CD14-positive monocyte (primary cell): ENCODE measurements around the gene ABCG8. TPM values are rescaled to one million over a fixed set of nuclear protein-coding genes. Genes with fewer than 3 reads are reported as not detected.

Source experiments
- DNase-seq, 3 donors: peaks; one replicate each; pipeline ENCODE4 v3.0.0-alpha.2; 2011 to 2022
- H2AFZ ChIP-seq: 2 replicates; pipeline ENCODE4 v1.6.0; 2012; ENCODE audit warnings: mild to moderate bottlenecking, low read depth, low read length, inconsistent platforms; ENCODE audit not compliant: insufficient read depth, poor library complexity, severe bottlenecking
- H3K27ac ChIP-seq, 2 donors: 1 replicate in 1 of 2; 2 replicates in 1 of 2; pipeline ENCODE4 v1.5.1; 2012 to 2013; ENCODE audit warnings: low read length in 2 of 2, control low read depth in 1 of 2, inconsistent platforms in 1 of 2, low read depth in 1 of 2, mild to moderate bottlenecking in 1 of 2
- H3K27me3 ChIP-seq, 2 donors: one replicate each; pipeline versions ENCODE4 v1.6.0 to v1.6.1; 2011 to 2013; ENCODE audit warnings: low read length in 2 of 2; ENCODE audit not compliant: control insufficient read depth in 2 of 2, insufficient read depth in 2 of 2
- H3K36me3 ChIP-seq, 2 donors: replicated peaks in 1 of 2; 1 replicate in 1 of 2; 2 replicates in 1 of 2; pipeline versions ENCODE4 v1.5.1 to v1.6.1; 2012 to 2013; ENCODE audit warnings: low read length in 2 of 2, control low read depth in 1 of 2, inconsistent platforms in 1 of 2, mild to moderate bottlenecking in 1 of 2; ENCODE audit not compliant: insufficient read depth in 2 of 2, control insufficient read depth in 1 of 2
- H3K4me1 ChIP-seq, 2 donors: 1 replicate in 1 of 2; 2 replicates in 1 of 2; pipeline versions ENCODE4 v1.5.1 to v1.6.1; 2012 to 2013; ENCODE audit warnings: low read length in 2 of 2, control low read depth in 1 of 2, inconsistent platforms in 1 of 2, mild to moderate bottlenecking in 1 of 2, moderate library complexity in 1 of 2; ENCODE audit not compliant: insufficient read depth in 2 of 2, control insufficient read depth in 1 of 2
- H3K4me2 ChIP-seq: replicated peaks from 2 replicates; pipeline ENCODE3; 2012; ENCODE audit warnings: low read length, moderate library complexity, mild to moderate bottlenecking; ENCODE audit not compliant: poor library complexity, severe bottlenecking; ENCODE audit errors: extremely low read depth
- H3K4me3 ChIP-seq, 3 experiments: fragments of 200-600 bp in 1 of 3; sonication (generic) in 1 of 3; replicated peaks in 1 of 3; 1 replicate in 2 of 3; 2 replicates in 1 of 3; pipeline ENCODE4 v1.5.1; 2011 to 2013; ENCODE audit warnings: low read length in 3 of 3, mild to moderate bottlenecking in 3 of 3, control low read depth in 2 of 3, low read depth in 2 of 3, inconsistent platforms in 1 of 3, moderate library complexity in 1 of 3
- H3K79me2 ChIP-seq: 2 replicates; pipeline ENCODE4 v1.6.0; 2012; ENCODE audit warnings: mild to moderate bottlenecking, control low read depth, inconsistent platforms, low read length, moderate library complexity; ENCODE audit not compliant: insufficient read depth
- H3K9ac ChIP-seq: 2 replicates; pipeline ENCODE4 v1.6.0; 2017; ENCODE audit warnings: low read length, mild to moderate bottlenecking; ENCODE audit not compliant: insufficient read depth, poor library complexity, severe bottlenecking
- H3K9me3 ChIP-seq, 2 donors: replicated peaks in 1 of 2; 1 replicate in 1 of 2; 2 replicates in 1 of 2; pipeline versions ENCODE4 v1.5.1 to v1.6.1; 2012 to 2013; ENCODE audit warnings: low read length in 2 of 2, control low read depth in 1 of 2; ENCODE audit not compliant: control insufficient read depth in 1 of 2, insufficient read depth in 1 of 2
- H4K20me1 ChIP-seq: 2 replicates; pipeline ENCODE4 v1.6.0; 2012; ENCODE audit warnings: mild to moderate bottlenecking, low read length, control low read depth, moderate library complexity; ENCODE audit not compliant: insufficient read depth
- H3K27ac Mint-ChIP-seq, 7 donors: one replicate each; pipeline ENCODE4 v1.8.0; 2020; ENCODE audit warnings: mild to moderate bottlenecking in 7 of 7, mixed read lengths in 7 of 7, moderate library complexity in 6 of 7, inconsistent platforms in 2 of 7
- H3K27me3 Mint-ChIP-seq, 3 donors: one replicate each; pipeline ENCODE4 v1.8.0; 2021 to 2022; ENCODE audit warnings: low read depth in 3 of 3, mild to moderate bottlenecking in 3 of 3, mixed read lengths in 3 of 3, moderate library complexity in 3 of 3, inconsistent platforms in 1 of 3
- H3K36me3 Mint-ChIP-seq, 2 donors: one replicate each; pipeline ENCODE4 v1.8.0; 2020; ENCODE audit warnings: mixed read lengths in 2 of 2, inconsistent platforms in 1 of 2, mild to moderate bottlenecking in 1 of 2
- H3K4me1 Mint-ChIP-seq: one replicate; pipeline ENCODE4 v1.8.0; 2020; ENCODE audit warnings: mild to moderate bottlenecking, mixed read lengths
- H3K4me3 Mint-ChIP-seq, 2 donors: one replicate each; pipeline ENCODE4 v1.8.0; 2020; ENCODE audit warnings: mild to moderate bottlenecking in 2 of 2, mixed read lengths in 2 of 2, moderate library complexity in 1 of 2
- H3K9me3 Mint-ChIP-seq, 7 donors: one replicate each; pipeline ENCODE4 v1.8.0; 2020 to 2022; ENCODE audit warnings: mixed read lengths in 7 of 7, mild to moderate bottlenecking in 6 of 7, moderate library complexity in 6 of 7, inconsistent platforms in 2 of 7
- WGBS: methylation state at CpG from one replicate; pipeline ENCODE4 v1.1.5; 2013; ENCODE audit warnings: missing lambda C conversion rate; ENCODE audit not compliant: insufficient coverage; 5-methylcytosine and 5-hydroxymethylcytosine counted together
- intact Hi-C, 2 donors: fragments of 100-400 bp; cut with micrococcal nuclease; formaldehyde crosslinking; loops; one replicate each; pipeline versions ENCODE4 v1.15.0 to v1.15.1; 2023
- polyA plus RNA-seq, 3 donors: library from polyadenylated mRNA; depleted of rRNA in 1 of 3; unstranded in 2 of 3; stranded (reverse) in 1 of 3; fragments of 300-500 nt in 2 of 3; fragments of >200 nt in 1 of 3; fragmentation: Illumina TruSeq in 2 of 3; gene quantifications; 1 replicate in 2 of 3; 2 replicates in 1 of 3; pipeline ENCODE4 v1.2.3, GENCODE V29; 2012 to 2021
- TF ChIP-seq, protein P1 (sequence below): fragments of 200-600 bp; IDR thresholded peaks from one replicate; pipeline ENCODE4 v1.8.0; 2022; ENCODE audit warnings: antibody characterized with exemption, mild to moderate bottlenecking

ABCG8 gene
- polyA plus RNA-seq, 3 donors, result not detected

DNA sequence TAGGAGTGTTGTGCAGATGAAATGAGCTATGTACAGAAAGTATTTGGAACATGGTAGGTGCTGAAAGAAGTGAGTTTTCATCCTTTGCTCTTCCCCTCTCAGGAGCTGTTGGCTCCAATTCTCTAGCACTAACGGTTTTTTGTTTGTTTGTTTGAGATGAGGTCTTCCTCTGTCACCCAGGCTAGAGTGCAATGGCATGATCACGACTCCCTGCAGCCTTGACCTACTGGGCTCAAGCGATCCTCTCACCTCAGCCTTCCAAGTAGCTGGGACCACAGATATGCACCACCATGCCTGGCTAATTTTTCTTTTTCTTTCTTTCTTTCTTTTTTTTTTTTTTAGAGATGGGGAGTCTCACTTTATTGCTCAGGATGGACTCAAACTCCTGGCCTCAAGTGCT is 12.9 kb upstream of the ABCG8 start:
- H3K4me1 Mint-ChIP-seq, result peaks cover 2% of the 10 kb centered on the region
- Histone ChIP-seq H2AFZ (no peak overlapping the region), H3K27me3 (peaks cover 5 to 12% of the 10 kb centered on the region in 2 donors), H3K4me1 (no peaks in the 10 kb centered on the region), H3K9me3 (no peaks in the 10 kb centered on the region), H3K4me2 (no peak overlapping the region), H3K36me3 (no peaks in the 10 kb centered on the region), H3K4me3 (no peak overlapping the region), H4K20me1 (no peaks in the 10 kb centered on the region), H3K79me2 (no peaks in the 10 kb centered on the region), H3K9ac (no peak overlapping the region), H3K27ac (no peak overlapping the region)
- no peak overlapping the region for H3K4me3 Mint-ChIP-seq
- TF ChIP-seq, protein P1, sequence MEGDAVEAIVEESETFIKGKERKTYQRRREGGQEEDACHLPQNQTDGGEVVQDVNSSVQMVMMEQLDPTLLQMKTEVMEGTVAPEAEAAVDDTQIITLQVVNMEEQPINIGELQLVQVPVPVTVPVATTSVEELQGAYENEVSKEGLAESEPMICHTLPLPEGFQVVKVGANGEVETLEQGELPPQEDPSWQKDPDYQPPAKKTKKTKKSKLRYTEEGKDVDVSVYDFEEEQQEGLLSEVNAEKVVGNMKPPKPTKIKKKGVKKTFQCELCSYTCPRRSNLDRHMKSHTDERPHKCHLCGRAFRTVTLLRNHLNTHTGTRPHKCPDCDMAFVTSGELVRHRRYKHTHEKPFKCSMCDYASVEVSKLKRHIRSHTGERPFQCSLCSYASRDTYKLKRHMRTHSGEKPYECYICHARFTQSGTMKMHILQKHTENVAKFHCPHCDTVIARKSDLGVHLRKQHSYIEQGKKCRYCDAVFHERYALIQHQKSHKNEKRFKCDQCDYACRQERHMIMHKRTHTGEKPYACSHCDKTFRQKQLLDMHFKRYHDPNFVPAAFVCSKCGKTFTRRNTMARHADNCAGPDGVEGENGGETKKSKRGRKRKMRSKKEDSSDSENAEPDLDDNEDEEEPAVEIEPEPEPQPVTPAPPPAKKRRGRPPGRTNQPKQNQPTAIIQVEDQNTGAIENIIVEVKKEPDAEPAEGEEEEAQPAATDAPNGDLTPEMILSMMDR, result no peak
- peaks cover 16 to 35% (median 27%) of the 10 kb centered on the region in 3 donors for H3K27me3 Mint-ChIP-seq
- H3K27ac Mint-ChIP-seq, result no peak overlapping the region
- no CpG with 5 or more reads among the region's 3 CpGs for WGBS
- no peaks in the 10 kb centered on the region for H3K36me3 Mint-ChIP-seq
- H3K9me3 Mint-ChIP-seq, result no peaks in the 10 kb centered on the region
- intact Hi-C loops, result no loop called here
- DNase-seq, result no peak

DNA sequence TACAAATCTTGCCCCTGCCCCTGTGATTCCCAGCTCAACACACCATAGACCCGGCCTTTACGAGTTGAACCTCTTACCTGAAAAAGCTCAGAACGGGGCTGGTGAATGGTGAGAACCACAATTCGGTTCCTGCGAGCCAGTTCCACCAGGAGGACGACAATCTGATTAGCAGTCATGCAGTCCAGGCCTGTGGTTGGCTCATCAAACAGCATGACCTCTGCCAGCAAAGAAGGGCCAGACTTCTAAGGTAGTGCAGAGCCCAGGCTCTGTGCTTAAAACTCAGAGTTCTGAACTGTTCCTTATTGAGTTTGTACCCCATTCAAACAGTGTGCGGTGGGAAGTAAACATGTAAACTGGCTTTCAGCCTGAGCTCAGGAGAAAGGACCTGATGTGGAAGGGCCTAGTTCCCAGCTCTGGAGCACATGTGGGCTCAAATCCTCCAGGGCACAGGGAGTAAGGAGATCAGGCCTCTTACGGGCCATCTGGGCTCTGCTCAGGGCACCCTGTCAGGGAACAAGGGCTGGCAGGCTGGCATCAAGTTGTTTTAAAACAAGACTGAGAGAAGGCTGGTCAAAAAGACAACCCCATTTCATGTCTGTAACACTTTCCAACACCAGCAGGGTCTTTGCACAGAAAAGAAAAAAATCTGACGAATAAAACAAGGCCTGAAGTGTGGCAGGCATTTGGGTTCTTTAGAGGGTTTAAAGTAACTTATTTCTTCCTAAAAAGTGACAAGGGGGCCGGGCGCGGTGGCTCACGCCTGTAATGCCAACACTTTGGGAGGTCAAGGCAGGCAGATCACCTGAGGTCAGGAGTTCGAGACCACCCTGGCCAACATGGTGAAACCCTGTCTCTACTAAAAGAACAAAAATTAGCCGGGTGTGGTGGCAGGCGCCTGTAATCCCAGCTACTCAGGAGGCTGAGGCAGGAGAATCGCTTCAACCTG is 12.2 kb upstream of the ABCG8 start:
- Mint-ChIP-seq H3K27ac (no peak overlapping the region), H3K4me3 (no peak overlapping the region), H3K36me3 (no peaks in the 10 kb centered on the region), H3K4me1 (peaks cover 5% of the 10 kb centered on the region), H3K9me3 (peaks cover 0 to 2% (median 0%) of the 10 kb centered on the region in 7 donors), H3K27me3 (peaks cover 17 to 41% (median 32%) of the 10 kb centered on the region in 3 donors)
- H2AFZ ChIP-seq, result no peak overlapping the region
- H3K79me2 ChIP-seq, result no peaks in the 10 kb centered on the region
- H3K27ac ChIP-seq, result no peak overlapping the region
- H3K36me3 ChIP-seq, result no peaks in the 10 kb centered on the region
- H3K9me3 ChIP-seq, result no peaks in the 10 kb centered on the region
- no peak overlapping the region for H3K4me2 ChIP-seq
- no peaks in the 10 kb centered on the region for H3K4me1 ChIP-seq
- peaks cover 5 to 20% of the 10 kb centered on the region in 2 donors for H3K27me3 ChIP-seq
- intact Hi-C loops, result no loop called here
- no peak overlapping the region for H3K4me3 ChIP-seq
- H3K9ac ChIP-seq, result no peak overlapping the region
- WGBS, result 97% methylated on average over 12 of the region's 17 CpGs
- H4K20me1 ChIP-seq, result no peaks in the 10 kb centered on the region
- TF ChIP-seq, protein P1, result no peak
- no peak for DNase-seq
